HepG2 (cell line): ENCODE results near the gene ZNRF4. TPM values are rescaled to one million over a fixed set of nuclear protein-coding genes. Genes with fewer than 3 reads are reported as not detected.

Source experiments
- ATAC-seq: fragments of 200-7000 bp; cut with Tn5 transposase; 3 replicates; pipeline ENCODE4 v1.9.1; 2020; ENCODE audit warnings: mild to moderate bottlenecking, moderate library complexity
- BruUV-seq: library from RNA; stranded (reverse); fragments of 400-500 nt; replicated peaks from 2 replicates; lab custom pipeline; 2021; lab: Mats Ljungman, UMichigan
- CTCF ChIA-PET: fragments of 300-600 bp; formaldehyde crosslinking; extraction: SDS; loops from one replicate; lab custom pipeline; 2021; ENCODE audit warnings: low total read pairs, inconsistent platforms, low intra/inter-chr PET ratio; lab: Yijun Ruan, JAX
- POLR2A ChIA-PET: fragments of 350-600 bp; sonication (Branson Sonifier 250); formaldehyde crosslinking; loops from one replicate; lab custom pipeline; 2020; ENCODE audit warnings: antibody characterized with exemption, inconsistent platforms; lab: Yijun Ruan, JAX
- DNase-seq: peaks from one replicate; pipeline ENCODE4 v3.0.0-alpha.2; 2015; ENCODE audit warnings: low spot score
- FAIRE-seq: peaks from 3 replicates; lab custom pipeline; 2011; peaks lifted over from hg19 to GRCh38; lab: Jason Lieb, UNC
- H2AFZ ChIP-seq: one replicate; pipeline ENCODE4 v1.6.1; 2011; ENCODE audit warnings: low read length, inconsistent platforms
- H3K27ac ChIP-seq: fragments of 300-600 bp; 3 replicates; pipeline ENCODE4 v1.8.0; 2011; ENCODE audit warnings: mixed run types, mild to moderate bottlenecking, mixed read lengths, low read length, inconsistent platforms; ENCODE audit not compliant: insufficient read depth; ENCODE audit errors: extremely low read length
- H3K27me3 ChIP-seq, 2 experiments: fragments of 200-600 bp in 1 of 2; 2 replicates in 1 of 2; 3 replicates in 1 of 2; pipeline versions ENCODE4 v1.6.0 to v1.8.0; 2011; ENCODE audit warnings: low read length in 2 of 2, mild to moderate bottlenecking in 2 of 2, moderate library complexity in 2 of 2, inconsistent platforms in 1 of 2; ENCODE audit not compliant: insufficient read depth in 2 of 2, control insufficient read depth in 1 of 2
- H3K36me3 ChIP-seq, 2 experiments: fragments of 200-600 bp in 1 of 2; replicated peaks in 1 of 2; 2 replicates in 1 of 2; 3 replicates in 1 of 2; pipeline versions ENCODE4 v1.5.1 to v1.8.0; 2011; ENCODE audit warnings: low read length in 2 of 2, inconsistent platforms in 1 of 2; ENCODE audit not compliant: insufficient read depth in 2 of 2, control insufficient read depth in 1 of 2
- H3K4me1 ChIP-seq: 2 replicates; pipeline ENCODE4 v1.5.1; 2012; ENCODE audit warnings: low read length, inconsistent platforms; ENCODE audit not compliant: insufficient read depth
- H3K4me2 ChIP-seq: 2 replicates; pipeline ENCODE4 v1.6.0; 2011; ENCODE audit warnings: low read depth, low read length, inconsistent platforms
- H3K4me3 ChIP-seq, 3 experiments: fragments of 200-600 bp in 1 of 3; sonication (generic), shearing (Covaris generic) in 1 of 3; replicated peaks in 1 of 3; 2 replicates each; pipeline ENCODE4 v1.5.1; 2011 to 2016; ENCODE audit warnings: low read length in 3 of 3, inconsistent platforms in 2 of 3, low read depth in 2 of 3, mild to moderate bottlenecking in 2 of 3, control low read depth in 1 of 3, mixed read lengths in 1 of 3; ENCODE audit not compliant: insufficient read depth in 1 of 3
- H3K79me2 ChIP-seq: one replicate; pipeline ENCODE4 v1.6.1; 2011; ENCODE audit warnings: low read length, inconsistent platforms; ENCODE audit not compliant: insufficient read depth
- H3K9ac ChIP-seq: 2 replicates; pipeline ENCODE4 v1.6.0; 2011; ENCODE audit warnings: mild to moderate bottlenecking, low read depth, low read length, inconsistent platforms; ENCODE audit not compliant: insufficient read depth
- H3K9me3 ChIP-seq: 2 replicates; pipeline ENCODE4 v1.5.1; 2012; ENCODE audit warnings: mild to moderate bottlenecking, low read length
- H4K20me1 ChIP-seq: 2 replicates; pipeline ENCODE4 v1.6.0; 2011; ENCODE audit warnings: inconsistent platforms, mild to moderate bottlenecking, low read length, moderate library complexity; ENCODE audit not compliant: insufficient read depth
- AHR ChIP-seq: IDR thresholded peaks from 2 replicates; pipeline ENCODE4 v1.6.1; 2018; ENCODE audit warnings: missing genetic modification reagents, missing compliant biosample characterization
- EP300 ChIP-seq, 3 experiments: sonication (generic) in 1 of 3; formaldehyde crosslinking in 1 of 3; IDR thresholded peaks; 2 replicates each; pipeline versions ENCODE4 v1.5.1 to v1.6.1; 2011 to 2020; ENCODE audit warnings: low read depth in 2 of 3, low read length in 2 of 3, borderline replicate concordance in 1 of 3, improper control_type of control experiment in 1 of 3, mild to moderate bottlenecking in 1 of 3, missing genetic modification reagents in 1 of 3, moderate library complexity in 1 of 3
- KLF9 ChIP-seq: IDR thresholded peaks from 2 replicates; pipeline ENCODE4 v1.6.1; 2016; ENCODE audit warnings: low read depth
- RBM22 ChIP-seq: fragments of 200-400 bp; formaldehyde crosslinking; optimal IDR thresholded peaks from 2 replicates; pipeline ENCODE3; 2017; ENCODE audit warnings: mild to moderate bottlenecking, low read length, moderate library complexity
- RXRB ChIP-seq: IDR thresholded peaks from 2 replicates; pipeline ENCODE4 v1.6.1; 2016; ENCODE audit warnings: borderline replicate concordance, missing genetic modification reagents, missing compliant biosample characterization
- TRIM22 ChIP-seq: fragments of 450-650 bp; IDR thresholded peaks from 2 replicates; pipeline ENCODE4 v1.6.1; 2017
- ZBTB20 ChIP-seq: sonication (generic); formaldehyde crosslinking; IDR thresholded peaks from 2 replicates; pipeline ENCODE4 v1.8.1; 2023; ENCODE audit warnings: missing genetic modification reagents, low read depth, mild to moderate bottlenecking, borderline replicate concordance
- ZFP36L1 ChIP-seq: sonication (generic); formaldehyde crosslinking; IDR thresholded peaks from 2 replicates; pipeline ENCODE4 v1.8.0; 2022; ENCODE audit warnings: mild to moderate bottlenecking, missing genetic modification reagents, moderate library complexity
- ZFX ChIP-seq: sonication (generic); formaldehyde crosslinking; IDR thresholded peaks from 2 replicates; pipeline ENCODE4 v1.4.0; 2020; ENCODE audit warnings: mild to moderate bottlenecking, low read depth, missing genetic modification reagents, moderate library complexity
- ZHX2 ChIP-seq, 2 experiments: sonication (generic) in 1 of 2; formaldehyde crosslinking in 1 of 2; IDR thresholded peaks; 2 replicates each; pipeline versions ENCODE4 v1.6.1 to v1.9.0; 2014 to 2022; ENCODE audit warnings: antibody characterized with exemption in 1 of 2, borderline replicate concordance in 1 of 2, inconsistent platforms in 1 of 2, low read depth in 1 of 2, missing genetic modification reagents in 1 of 2
- ZNF232 ChIP-seq: sonication (generic); formaldehyde crosslinking; IDR thresholded peaks from 2 replicates; pipeline ENCODE4 v1.4.0; 2020; ENCODE audit warnings: missing genetic modification reagents, borderline replicate concordance
- ZNF792 ChIP-seq: IDR thresholded peaks from 2 replicates; pipeline ENCODE4 v1.6.1; 2016
- WGBS: methylation state at CpG from one replicate; pipeline ENCODE4 v1.1.6; 2017; ENCODE audit warnings: low lambda C conversion rate; 5-methylcytosine and 5-hydroxymethylcytosine counted together
- in situ Hi-C: cut with HindIII; loops from 2 replicates; pipeline ENCODE4 v1.10.0; 2017; ENCODE audit warnings: low pct_unique_long_range_greater_than_20kb; ENCODE audit not compliant: extremely low pct_ligation_motif_present
- intact Hi-C: fragments of 100-400 bp; cut with micrococcal nuclease; formaldehyde crosslinking; loops from one replicate; pipeline ENCODE4 v1.10.0; 2022; ENCODE audit not compliant: unreplicated experiment
- polyA plus RNA-seq, 8 experiments: library from polyadenylated mRNA; depleted of rRNA in 3 of 8; stranded (reverse) in 7 of 8; unstranded in 1 of 8; fragments of >200 nt; fragmentation: Illumina TruSeq in 4 of 8; extraction: Trizol in 4 of 8; gene quantifications; 2 replicates each; pipeline versions ENCODE4 v1.2.1 to v1.2.3, GENCODE V29; 2011 to 2016; ENCODE audit warnings: low read depth in 4 of 8, missing spikeins in 1 of 8, mixed read lengths in 1 of 8; ENCODE audit not compliant: insufficient read depth in 1 of 8
- total RNA-seq, 5 experiments: library from RNA; depleted of rRNA; stranded (reverse); fragments of >200 nt; fragmentation: Illumina TruSeq; extraction: Trizol; gene quantifications; 2 replicates each; pipeline ENCODE4 v1.2.3, GENCODE V29; 2016; ENCODE audit warnings: low read depth in 1 of 5

Gene ZNRF4
- total and polyA plus RNA-seq, 2 of the 13 experiments (the other 11 are each of a cell fraction or from before 2014, with no cell fraction given) = not detected

- BruUV-seq = no TSS peak
- ChIA-PET CTCF (no interaction called here), POLR2A (no interaction called here)
- no peak for DNase-seq
- TF ChIP-seq KLF9 (CRISPR knock-in tag) = no peak
- TF ChIP-seq ZFX (CRISPR knock-in tag) = no peak
- TF ChIP-seq ZFP36L1 (CRISPR knock-in tag) = no peak
- TF ChIP-seq ZNF232 (CRISPR knock-in tag) = no peak
- TF ChIP-seq RXRB = no peak
- TF ChIP-seq EP300 (IDR thresholded peaks at IDR 0.05; ENCODE audit: low read depth in 2 of 2, low read length in 2 of 2) = no peak
- TF ChIP-seq EP300 (CRISPR knock-in tag; IDR thresholded peaks at IDR 0.05; ENCODE audit: borderline replicate concordance) = no peak
- TF ChIP-seq ZBTB20 (CRISPR knock-in tag) = no peak
- no peak for TF ChIP-seq ZNF792 (CRISPR knock-in tag)
- no peak overlapping the region for H3K9ac ChIP-seq
- peaks cover 15% of the 10 kb centered on the region for H3K4me1 ChIP-seq
- H3K27ac ChIP-seq = no peak overlapping the region
- no peak for ATAC-seq
- H3K9me3 ChIP-seq = no peaks in the 10 kb centered on the region
- in situ Hi-C loops = no loop called here
- no peak for FAIRE-seq
- H2AFZ ChIP-seq = no peak overlapping the region
- no peak overlapping the region for H3K4me2 ChIP-seq
- no peaks in the 10 kb centered on the region for H3K79me2 ChIP-seq
- no peaks in the 10 kb centered on the region for H3K36me3 ChIP-seq
- intact Hi-C loops = no loop called here
- H3K4me3 ChIP-seq = no peak overlapping the region
- peaks cover 0 to 7% of the 10 kb centered on the region in 2 experiments; a peak in 1 of 5 replicates for H3K27me3 ChIP-seq
- no peaks in the 10 kb centered on the region for H4K20me1 ChIP-seq
These were observed 15.8 kb upstream of the ZNRF4 start for GRCh38 chr19:5439452-5439851.

GRCh38 chr19:5440299-5440698 is 14.9 kb upstream of the ZNRF4 start:
- Histone ChIP-seq H4K20me1 (no peaks in the 10 kb centered on the region), H3K4me1 (peaks cover 6% of the 10 kb centered on the region), H3K4me3 (no peak overlapping the region), H3K4me2 (no peak overlapping the region), H3K36me3 (no peaks in the 10 kb centered on the region), H3K9me3 (no peaks in the 10 kb centered on the region), H2AFZ (no peak overlapping the region), H3K9ac (no peak overlapping the region), H3K79me2 (no peaks in the 10 kb centered on the region), H3K27me3 (peaks cover 0 to under 1% of the 10 kb centered on the region in 2 experiments; a peak in 1 of 5 replicates), H3K27ac (no peak overlapping the region)
- BruUV-seq = no TSS peak
- no peak for FAIRE-seq
- ATAC-seq = no peak
- WGBS = 14% methylated on average over 1 of the region's 1 CpG
- POLR2A ChIA-PET = no interaction called here
- in situ Hi-C loops = no loop called here
- intact Hi-C loops = no loop called here
- no peak for DNase-seq
- CTCF ChIA-PET = no interaction called here
- TF ChIP-seq TRIM22 = no peak
- TF ChIP-seq RBM22 = no peak
- TF ChIP-seq AHR (CRISPR knock-in tag) = no peak
- no peak for TF ChIP-seq ZHX2 (IDR thresholded peaks at IDR 0.05; ENCODE audit: low read depth)
- TF ChIP-seq ZHX2 (CRISPR knock-in tag; IDR thresholded peaks at IDR 0.05; ENCODE audit: borderline replicate concordance) = no peak
